Ovary (tissue), 3 donors: ENCODE measurements around the gene OCEL1.

ENCODE experiments used
- EP300 ChIP-seq: sonication (generic); formaldehyde crosslinking; IDR thresholded peaks from one replicate; pipeline ENCODE4 v1.6.1; 2017; ENCODE audit warnings: antibody characterized with exemption
- POLR2A ChIP-seq: fragments of 450-650 bp; IDR thresholded peaks from one replicate; pipeline ENCODE4 v1.6.1; 2017; ENCODE audit warnings: antibody characterized with exemption, mild to moderate bottlenecking, moderate library complexity
- TF ChIP-seq, protein P1 (sequence below), 3 donors: fragments of 450-650 bp in 2 of 3; fragments of 200-600 bp in 1 of 3; IDR thresholded peaks; one replicate each; pipeline versions ENCODE4 v1.5.1 to v1.8.0; 2016 to 2022; ENCODE audit warnings: antibody characterized with exemption in 3 of 3, mild to moderate bottlenecking in 1 of 3
- donor health status: DM: no; HTN: no; CAD: no.

DNA sequence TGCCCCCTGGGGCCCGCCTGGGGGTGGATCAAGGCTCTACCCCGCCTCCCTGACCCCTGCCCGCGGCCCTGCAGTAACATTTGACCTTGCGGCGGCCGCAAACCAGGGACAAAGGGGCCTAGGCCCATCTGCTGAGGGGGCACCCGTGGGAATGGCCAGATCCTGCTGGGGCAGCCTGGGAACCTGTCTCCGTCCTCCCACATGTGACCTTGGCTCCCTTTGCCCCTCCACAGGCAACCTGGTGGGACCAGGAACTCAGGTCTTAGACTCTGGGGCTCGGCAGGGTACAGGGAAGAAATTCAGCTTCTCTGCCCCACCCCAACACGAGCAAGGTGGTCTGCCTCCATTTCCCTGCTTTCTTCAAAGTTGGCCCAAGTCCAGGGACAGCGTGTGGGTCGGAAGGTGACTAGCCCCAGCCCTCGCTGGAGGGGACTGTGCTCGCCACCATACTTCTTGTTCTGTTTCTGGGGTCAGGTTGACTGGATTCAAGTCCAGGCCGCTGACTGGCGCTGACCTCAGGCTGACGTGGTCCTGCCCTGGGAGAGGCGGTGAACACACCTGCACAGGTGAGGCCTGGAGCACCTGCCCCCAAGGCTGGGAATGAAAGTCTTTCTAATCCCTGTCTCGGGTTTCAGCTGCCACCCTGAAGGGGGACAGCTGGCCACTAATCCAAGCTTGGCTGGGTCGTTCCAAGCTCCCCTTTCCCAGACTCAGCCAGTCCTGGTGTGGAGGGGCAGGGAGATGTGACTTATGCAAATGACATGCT is 22.2 kb downstream of the OCEL1 start:
- TF ChIP-seq, protein P1, sequence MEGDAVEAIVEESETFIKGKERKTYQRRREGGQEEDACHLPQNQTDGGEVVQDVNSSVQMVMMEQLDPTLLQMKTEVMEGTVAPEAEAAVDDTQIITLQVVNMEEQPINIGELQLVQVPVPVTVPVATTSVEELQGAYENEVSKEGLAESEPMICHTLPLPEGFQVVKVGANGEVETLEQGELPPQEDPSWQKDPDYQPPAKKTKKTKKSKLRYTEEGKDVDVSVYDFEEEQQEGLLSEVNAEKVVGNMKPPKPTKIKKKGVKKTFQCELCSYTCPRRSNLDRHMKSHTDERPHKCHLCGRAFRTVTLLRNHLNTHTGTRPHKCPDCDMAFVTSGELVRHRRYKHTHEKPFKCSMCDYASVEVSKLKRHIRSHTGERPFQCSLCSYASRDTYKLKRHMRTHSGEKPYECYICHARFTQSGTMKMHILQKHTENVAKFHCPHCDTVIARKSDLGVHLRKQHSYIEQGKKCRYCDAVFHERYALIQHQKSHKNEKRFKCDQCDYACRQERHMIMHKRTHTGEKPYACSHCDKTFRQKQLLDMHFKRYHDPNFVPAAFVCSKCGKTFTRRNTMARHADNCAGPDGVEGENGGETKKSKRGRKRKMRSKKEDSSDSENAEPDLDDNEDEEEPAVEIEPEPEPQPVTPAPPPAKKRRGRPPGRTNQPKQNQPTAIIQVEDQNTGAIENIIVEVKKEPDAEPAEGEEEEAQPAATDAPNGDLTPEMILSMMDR (IDR thresholded peaks at IDR 0.05), result no peak
- TF ChIP-seq POLR2A (no peak), EP300 (no peak)
